GM19395 (cell line): ENCODE measurements around the gene RHOA.

Experiments
- ATAC-seq: cut with Tn5 transposase; IDR thresholded peaks from one replicate; pipeline ENCODE4 v1.9.1; 2021; ENCODE audit warnings: mild to moderate bottlenecking, moderate library complexity; ENCODE audit not compliant: unreplicated experiment

Gene RHOA

DNA sequence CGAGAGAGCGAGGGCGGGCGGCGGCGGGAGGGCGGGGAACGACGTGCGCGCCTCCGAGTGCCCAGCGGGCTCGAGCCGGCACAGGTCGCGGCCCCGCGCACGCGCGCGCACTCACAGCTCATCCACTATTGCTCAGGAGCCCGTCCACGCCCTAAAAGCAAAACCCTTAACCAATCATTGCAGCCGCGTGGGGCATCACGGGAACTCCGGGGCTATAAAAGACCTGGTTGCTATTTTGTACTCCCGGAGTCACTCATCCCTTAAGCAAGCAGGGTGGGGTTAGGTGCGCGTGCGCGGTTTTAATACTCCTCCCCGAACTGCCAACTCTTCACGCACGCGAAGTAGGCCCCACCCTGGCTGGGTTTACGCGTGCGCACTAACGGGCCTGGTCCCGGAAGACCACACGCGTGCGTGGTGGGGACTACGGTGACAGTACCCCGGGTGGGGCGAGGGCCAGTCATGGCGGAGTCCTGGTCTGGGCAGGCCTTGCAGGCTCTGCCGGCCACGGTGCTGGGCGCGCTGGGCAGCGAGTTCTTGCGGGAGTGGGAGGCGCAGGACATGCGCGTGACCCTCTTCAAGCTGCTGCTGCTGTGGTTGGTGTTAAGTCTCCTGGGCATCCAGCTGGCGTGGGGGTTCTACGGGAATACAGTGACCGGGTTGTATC lies at the start of gene RHOA, which contains the start of gene TCTA:
Gene RHOA (minus strand): TSS at position 9 of the 664 bp plus-strand sequence. CDS start 36,387 bp downstream, outside the sequence.
Gene TCTA (plus strand): TSS at position 456 of the 664 bp plus-strand sequence. CDS start 4 bp downstream, at position 460.
- ATAC-seq: peak; percentile 77

DNA sequence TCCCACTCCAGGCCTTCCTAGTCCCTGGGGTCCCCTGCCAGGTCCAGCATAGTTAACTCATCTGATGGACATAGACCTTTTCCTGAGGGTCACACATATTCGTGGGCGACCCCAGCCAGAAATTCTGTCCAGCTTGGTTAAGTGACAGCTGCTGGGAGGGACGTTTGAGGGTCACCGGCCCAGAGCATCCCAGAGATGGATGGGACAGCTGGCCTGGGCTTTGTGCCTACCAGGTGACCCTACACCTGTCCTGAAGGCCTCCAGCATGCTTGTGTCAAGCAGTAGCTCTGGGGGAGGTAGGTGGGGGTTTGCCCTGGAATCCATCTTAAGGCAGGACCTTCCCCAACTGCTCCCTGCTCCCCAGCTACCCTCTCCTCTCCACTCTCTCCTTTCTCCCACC lies 49.2 kb upstream of the RHOA start:
- ATAC-seq: no peak

DNA sequence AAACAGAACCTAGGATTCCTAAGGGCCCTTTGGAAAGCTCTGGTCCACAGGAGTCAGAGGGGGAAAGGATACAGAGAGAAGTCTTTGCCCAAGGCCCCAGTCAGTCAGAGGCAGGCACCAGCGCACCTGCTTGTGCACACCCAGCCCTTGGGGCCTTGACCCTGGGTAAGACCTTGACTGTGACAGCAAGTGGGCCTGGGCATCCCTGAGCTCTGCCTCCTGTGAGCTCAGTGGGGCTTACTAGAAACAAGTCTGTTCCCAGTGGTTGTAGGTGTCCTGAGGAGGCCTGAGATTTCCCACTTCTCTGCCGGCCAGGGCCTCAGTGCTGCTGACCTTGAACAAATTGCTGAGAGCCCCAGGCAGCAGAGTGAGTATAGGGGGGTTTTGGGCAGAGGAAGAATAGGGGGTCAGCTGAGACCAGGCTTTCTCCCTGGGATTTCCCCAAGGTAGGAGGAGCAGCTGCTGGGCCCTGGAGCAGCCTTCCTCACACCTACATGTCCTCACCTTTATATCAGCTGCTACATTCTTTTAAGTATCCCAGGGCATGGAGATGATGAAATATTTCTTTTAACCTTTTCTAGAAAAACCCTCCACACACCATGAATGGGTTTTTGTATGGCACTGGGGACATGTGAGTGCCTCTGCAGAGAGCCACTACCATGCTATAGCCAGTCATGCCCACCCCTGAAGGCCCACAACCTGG lies 48.6 kb upstream of the RHOA start:
- no peak for ATAC-seq

DNA sequence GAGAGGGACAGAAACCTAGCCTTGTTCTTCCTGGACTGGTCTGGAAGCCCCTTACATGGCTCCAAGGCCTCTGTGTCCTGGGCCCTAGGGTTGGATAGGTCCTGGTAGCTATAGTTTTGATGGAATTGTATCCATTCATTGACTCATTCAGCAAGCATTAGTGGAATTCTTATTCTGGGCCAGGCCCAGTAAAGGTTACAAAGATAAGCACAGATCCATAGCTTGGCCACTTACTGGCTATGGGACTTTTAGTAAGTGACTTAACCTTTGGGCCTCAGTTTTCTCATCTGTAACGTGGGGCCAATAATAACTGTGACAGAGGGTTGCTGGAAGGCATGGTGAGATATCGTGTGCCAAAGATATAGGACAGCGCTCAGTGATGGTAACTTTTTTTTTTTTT lies 44.7 kb upstream of the RHOA start:
- ATAC-seq: no peak

DNA sequence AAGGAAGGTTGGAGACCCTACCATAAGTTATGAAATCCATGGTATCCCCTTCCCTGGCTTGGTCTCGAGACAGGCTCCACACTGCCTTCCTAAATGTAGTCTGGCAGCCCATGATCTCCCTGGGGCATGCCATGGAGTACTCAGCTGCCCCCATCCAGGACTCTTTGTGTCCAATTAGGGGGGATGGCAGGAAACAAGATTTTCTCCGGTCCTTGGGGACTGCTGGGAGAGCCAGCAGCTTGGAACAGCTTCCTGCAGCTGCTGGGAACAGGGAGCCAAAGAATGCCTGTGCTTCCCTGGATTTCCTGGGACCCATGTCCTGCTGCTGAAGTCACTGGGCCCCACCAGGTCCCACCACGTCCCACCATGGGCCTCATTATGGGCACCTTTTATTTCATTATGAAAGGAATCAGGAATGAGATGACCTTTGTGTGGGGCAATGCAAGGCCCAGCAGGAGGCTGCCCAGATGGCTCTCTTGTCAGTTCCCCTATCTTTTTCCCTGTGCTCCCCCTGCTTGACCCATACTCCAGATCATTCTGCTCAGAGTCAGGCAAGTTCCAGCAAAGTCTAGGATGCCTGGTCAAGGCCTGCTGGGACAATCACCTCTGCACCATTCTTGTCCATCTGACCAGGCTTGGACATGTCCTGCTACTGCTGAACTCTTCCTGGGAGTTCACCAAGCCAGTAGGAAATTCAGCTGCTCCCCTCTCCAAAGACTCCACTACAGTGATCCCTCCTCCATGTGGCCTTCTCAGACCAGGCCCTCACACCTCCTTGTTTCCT lies 43.3 kb upstream of the RHOA start:
- ATAC-seq: no peak

DNA sequence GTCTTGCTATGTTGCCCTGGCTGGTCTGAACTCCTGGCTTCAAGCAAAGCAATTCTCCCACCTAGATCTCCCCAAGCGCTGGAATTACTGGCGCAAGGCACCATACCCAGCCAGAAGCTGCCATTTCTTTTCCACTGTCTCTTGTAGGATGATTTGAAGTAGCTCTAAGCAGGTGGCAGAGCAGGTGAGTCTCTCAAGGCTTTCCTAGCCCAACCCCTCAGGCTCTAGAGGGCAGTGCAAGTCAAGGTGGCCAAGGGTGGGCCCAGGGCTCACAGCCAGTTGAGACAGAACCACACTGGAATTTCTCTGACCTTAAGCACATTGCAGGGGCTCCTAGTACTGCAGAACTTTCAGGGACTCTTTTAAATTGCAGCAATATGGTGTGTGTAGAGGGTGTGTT lies 42.7 kb upstream of the RHOA start:
- ATAC-seq: no peak

DNA sequence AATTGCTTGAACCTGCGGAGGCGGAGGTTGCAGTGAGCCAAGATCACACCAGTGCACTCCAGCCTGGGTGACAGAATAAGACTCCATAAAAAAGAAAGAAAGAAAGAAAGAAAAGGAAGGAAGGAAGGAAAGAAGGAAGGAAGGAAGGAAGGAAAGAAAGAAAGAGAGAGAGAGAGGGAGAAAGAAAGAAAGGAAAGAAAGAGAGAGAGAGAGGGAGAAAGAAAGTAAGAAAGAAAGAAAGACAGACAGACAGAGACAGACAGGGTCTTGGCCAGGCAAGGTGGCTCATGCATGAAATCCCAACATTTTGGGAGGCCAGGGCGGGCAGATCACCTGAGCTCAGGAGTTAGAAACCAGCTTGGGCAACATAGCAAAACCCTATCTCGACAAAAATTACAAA lies 41.8 kb upstream of the RHOA start:
- ATAC-seq: no peak

DNA sequence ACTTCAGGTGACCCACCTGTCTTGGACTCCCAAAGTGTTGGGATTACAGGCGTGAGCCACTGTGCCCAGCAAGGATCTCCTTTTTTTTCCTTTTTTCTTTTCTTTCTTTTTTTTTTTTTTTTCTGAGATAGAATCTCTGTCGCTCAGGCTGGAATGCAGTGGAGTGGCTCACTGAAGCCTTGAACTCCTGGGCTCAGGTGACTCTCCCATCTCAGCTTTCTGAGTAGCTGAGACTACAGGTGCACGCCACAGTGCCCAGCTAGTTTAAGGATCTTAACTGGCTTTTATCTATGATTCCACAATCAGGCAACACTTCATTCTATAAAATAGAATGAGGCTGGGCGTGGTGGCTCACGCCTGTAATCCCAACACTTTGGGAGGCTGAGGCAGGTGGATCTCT lies 33.6 kb upstream of the RHOA start:
- no peak for ATAC-seq

DNA sequence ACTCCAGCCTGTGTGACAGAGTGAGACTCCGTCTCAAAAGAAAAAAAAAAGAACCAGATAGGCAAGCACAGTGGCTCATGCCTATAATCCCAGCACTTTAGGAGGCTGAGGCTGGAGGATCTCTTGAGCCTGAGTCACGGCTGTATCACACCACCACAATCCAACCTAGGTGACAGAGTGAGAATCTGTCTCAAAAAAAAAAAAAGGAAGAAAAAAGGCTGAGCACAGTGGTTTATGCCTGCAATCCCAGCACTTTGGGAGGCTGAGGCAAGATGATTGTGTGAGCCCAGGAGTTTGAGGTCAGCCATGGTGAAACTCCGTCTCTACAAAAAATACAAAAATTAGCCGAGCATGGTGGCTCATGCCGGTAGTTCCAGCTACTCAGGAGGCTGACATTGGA lies 23.0 kb upstream of the RHOA start:
- no peak for ATAC-seq

DNA sequence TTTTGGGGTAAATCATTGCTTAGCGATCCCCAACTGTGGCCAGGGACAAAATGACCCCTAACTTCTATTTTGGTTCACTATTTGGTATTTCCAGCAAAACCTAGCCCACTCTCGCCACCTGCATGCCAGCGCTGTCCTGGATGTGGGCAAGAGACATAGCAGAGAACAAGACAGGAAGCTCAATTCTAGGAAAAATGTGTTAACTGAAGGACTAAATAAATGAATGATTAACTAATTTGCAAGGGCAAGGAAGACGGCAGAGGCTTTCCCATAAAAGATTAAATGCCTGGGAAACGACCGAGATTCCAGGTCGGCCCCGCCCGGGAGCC lies 16.9 kb upstream of the RHOA start:
- ATAC-seq: no peak

DNA sequence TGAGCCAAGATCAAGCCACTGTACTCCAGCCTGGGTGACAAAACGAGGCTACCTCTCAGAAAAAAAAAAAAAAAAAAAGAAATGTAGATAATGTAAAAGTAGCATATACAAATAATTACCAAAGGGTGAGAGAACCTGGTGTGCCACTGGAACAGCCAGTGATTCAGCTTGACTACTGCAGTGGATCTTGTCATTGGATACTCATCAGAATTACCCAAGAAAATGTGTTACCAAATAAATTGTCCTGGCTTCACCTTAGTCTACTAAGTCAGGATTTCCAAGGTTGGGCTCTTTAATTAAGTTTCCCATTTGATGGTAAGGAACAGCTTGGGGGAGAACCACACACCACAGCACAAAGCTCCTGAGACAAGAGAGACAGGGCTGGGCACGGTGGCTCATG lies 15.8 kb upstream of the RHOA start:
- ATAC-seq: no peak

DNA sequence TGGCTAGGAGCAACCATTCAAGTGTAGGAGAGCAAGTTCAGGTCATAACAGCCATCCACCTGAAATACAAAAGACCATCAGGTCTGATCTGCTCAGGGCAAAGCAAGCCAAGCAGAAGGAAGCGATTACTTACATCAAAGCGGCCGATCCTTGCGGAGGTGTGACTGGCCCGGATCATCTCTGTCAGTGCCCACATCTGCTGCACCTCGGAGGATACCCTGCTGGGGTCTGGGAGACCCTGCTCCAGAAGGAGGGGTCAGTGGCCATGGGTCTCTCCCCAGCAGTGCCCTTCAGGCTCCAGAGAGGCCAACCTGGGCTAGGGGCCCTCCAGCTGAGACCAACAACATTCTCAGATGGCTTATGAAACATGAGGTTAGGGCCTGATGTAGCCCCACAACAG lies 13.0 kb upstream of the RHOA start:
- no peak for ATAC-seq

DNA sequence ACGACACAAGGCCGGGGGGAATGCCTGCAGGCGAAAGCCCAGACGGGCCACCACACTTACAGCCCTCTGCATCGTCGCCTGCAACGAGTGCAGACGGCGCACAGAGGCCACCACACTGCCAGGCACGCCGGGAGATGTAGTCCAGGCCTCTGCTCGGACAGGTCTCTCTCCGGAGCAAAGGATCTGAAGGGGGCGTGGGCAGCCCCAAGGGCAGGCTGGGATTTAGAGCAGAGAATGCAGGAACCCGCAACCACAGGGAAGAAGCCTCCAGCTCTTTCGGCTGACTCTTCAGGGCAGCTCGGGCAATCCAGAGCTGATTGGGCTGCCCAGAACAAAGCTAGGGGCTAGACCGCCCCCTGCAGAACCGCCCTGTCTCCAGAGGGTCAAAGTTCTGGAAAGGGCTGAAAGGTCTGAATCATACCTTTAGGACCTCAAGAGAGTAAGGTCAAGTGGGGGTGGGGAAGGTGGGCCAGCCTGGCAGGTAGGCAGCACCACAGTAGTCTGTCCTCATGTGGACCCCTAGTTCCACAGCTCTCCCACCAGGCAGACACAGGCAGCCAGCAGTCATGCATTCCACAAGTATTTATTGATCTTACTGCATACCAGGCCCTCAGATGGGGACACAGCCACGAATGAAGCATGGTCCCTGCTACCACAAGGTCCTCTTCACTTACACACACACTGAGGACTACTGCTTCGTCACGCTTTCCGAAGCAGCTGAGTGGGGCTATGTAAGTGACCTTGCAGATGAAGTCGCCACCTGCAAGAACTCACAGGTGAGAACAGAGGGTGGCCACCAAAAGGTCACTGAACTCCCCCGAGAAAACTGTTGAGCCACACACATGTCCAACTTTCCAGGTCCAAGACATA lies 10.8 kb upstream of the RHOA start, which contains the start of gene AMT:
Gene AMT (minus strand): TSS at position 95 of the 870 bp plus-strand sequence. CDS start 23 bp downstream, at position 72.
- no peak for ATAC-seq

DNA sequence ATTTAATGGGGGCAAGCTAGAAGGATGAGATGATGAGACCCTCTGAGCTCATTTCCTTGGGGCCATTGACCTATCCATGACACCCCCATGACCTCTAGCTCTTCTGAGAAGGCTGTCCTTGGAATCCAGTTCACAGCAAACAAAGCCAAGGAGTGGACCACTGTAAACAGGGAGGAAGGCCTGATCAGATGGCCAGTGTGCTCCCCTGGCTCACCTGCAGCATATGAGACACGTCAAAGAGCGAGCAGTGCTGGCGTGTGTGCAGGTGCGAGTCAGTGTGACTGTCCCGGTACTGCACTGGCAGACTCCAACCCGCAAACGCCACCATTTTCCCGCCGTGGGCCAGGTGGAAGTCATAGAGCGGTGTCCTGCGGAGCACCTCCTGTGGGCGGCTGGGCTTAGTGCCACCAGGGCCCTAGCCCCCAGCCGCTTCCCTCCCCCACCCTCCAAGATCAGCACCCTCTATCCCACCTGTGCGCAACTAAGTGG lies 10.2 kb upstream of the RHOA start:
- ATAC-seq: no peak

DNA sequence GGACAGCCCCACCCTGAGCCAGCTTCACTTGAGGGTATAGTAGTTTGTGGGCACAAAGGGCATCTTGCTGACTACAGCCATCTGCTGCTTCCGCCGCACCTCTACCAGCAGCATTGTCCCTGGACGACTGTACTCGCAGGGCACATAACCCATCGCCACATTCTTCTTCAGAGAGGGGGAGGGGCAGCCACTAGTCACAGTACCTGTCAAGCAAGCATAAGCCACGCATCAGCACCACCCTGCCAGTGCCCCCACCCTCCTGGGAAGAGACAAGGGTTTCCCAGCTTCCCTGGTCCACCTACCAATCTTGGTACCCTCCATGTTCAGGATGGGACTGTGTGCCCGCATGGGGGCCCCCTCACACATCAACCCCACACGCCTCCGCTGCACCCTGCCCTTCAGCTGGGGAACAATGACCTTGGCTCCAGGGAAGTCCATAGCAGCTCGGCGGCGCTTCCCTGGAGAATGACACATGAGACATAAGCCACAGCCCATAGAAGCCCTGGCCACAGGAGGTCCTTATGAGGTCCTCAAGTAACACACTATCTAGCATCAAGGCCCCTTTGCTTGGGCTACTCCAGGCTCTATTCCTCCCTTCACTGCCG lies 5.8 kb upstream of the RHOA start:
- no peak for ATAC-seq

DNA sequence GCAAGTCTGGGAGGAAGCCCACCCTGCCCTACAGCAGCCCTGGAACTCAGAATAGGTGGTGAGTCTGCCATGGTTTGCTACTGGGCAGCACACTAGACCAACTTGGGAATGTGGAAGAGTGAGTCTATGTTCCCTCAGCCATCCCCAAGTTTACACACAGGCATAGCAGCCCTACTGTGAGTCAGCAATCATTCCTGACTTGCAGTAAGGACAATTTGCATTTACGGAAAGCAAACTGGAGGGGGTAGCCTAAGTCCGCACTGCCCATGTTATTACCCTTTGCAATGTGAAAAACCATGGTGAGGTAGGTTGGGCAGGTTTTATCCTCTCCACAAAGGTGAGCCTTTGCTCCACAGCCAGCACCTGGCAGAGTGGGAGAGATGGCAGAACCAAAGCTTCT lies 5.1 kb upstream of the RHOA start:
- no peak for ATAC-seq

DNA sequence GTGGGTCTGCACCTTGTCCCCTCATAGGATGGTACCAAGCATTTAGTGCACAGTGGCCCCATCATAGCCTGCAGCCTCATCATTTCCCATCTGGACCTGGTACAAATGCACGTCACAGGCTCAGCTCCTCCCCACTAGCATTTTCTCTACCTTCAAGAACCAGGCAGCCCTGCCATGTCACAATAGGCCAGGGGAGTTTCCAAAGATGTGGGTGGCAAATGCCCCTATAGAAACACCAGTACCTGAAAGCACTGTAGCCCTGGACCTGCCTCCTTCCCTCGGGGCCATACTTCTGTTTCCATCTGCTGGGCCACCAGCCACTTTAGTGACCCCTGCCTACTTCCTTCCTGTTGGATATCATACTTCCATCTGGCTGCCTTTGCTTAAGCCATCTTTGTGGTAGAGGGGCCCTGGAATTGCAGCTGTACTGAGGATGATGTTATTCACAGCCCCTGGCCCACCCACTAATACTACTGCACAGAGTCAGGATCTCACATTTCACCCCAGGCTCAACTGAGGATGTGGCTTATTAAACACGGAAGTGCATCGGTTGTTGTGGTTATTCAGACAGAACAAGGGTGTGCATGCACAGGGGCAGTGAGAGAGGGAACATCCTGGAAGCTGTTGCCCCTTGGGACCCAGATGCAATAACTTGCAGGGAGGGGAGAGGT lies 4.3 kb upstream of the RHOA start:
- no peak for ATAC-seq

DNA sequence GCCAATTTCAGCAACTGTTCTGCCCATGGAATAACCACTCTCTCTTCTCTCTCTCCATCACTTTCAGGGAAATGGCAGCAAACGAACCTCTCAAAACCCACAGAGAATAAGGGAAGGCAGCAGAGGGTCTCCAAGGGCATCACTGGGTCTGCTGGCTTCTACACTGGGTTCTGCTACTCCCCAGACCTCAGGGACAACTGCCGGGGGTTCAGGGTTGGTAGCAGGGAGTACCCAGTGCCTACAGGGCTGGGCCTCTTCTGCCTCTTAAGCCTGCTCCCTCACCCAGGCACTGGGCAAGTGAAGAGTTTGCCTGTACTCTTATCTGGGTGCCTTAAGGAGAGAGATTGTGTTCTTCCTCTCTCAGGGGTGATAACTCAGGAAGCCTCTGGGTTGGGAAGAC lies 3.0 kb upstream of the RHOA start:
- no peak for ATAC-seq

DNA sequence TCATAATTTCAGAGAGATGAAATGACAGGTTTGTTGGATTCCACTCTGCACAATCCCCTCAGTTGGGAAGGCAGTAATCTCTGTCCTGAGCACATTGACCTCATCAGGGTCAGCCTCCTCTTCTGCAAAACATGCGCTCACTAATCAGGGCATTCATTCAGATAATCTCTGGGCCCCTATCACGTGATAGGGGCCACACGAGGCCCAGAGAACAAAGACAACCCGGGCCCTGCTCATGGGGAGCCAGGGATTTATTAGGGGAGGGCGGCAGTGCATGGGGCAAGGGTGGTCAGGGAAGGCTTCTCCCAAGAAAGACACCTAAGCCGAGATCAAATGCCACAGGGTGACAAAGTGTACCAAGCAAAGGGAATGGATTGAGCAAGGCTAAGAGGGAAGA lies 1.6 kb upstream of the RHOA start:
- no peak for ATAC-seq
